Nephron (organoid): Measurements from ENCODE around the gene SBK2.

Source experiments
- H3K27ac Mint-ChIP-seq, 3 experiments: 2 replicates each; pipeline ENCODE4 v1.8.0; 2020; ENCODE audit warnings: mixed read lengths in 3 of 3, mild to moderate bottlenecking in 2 of 3, moderate library complexity in 1 of 3
- H3K27me3 Mint-ChIP-seq: 2 replicates; pipeline ENCODE4 v1.8.0; 2021; ENCODE audit warnings: low read depth, mild to moderate bottlenecking, moderate library complexity, mixed read lengths
- H3K36me3 Mint-ChIP-seq: 2 replicates; pipeline ENCODE4 v1.8.0; 2020; ENCODE audit warnings: low read depth, mixed read lengths
- H3K4me1 Mint-ChIP-seq: 2 replicates; pipeline ENCODE4 v1.8.0; 2020; ENCODE audit warnings: mixed read lengths
- H3K4me3 Mint-ChIP-seq, 3 experiments: 2 replicates each; pipeline ENCODE4 v1.8.0; 2020; ENCODE audit warnings: mild to moderate bottlenecking in 3 of 3, mixed read lengths in 3 of 3, moderate library complexity in 2 of 3
- H3K9me3 Mint-ChIP-seq: 2 replicates; pipeline ENCODE4 v1.8.0; 2020; ENCODE audit warnings: mixed read lengths
- CTCF ChIP-seq, 3 experiments: fragments of 200-600 bp; sonication (generic); IDR thresholded peaks; one replicate each; pipeline ENCODE4 v1.5.0; 2021; ENCODE audit warnings: antibody characterized with exemption in 3 of 3; ENCODE audit not compliant: unreplicated experiment in 3 of 3

Gene SBK2

GRCh38 chr19:55544776-55545439 is 8.0 kb upstream of the SBK2 start:
- H3K27me3 Mint-ChIP-seq: peaks cover 24% of the 10 kb centered on the region
- no peak for TF ChIP-seq CTCF (IDR thresholded peaks at IDR 0.05; ENCODE audit: unreplicated experiment in 3 of 3)
- peak overlapping the region in 1 of 3 experiments; percentile 5 for H3K4me3 Mint-ChIP-seq
- no peaks in the 10 kb centered on the region for H3K36me3 Mint-ChIP-seq
- H3K4me1 Mint-ChIP-seq: peaks cover 32% of the 10 kb centered on the region
- peak overlapping the region in 1 of 3 experiments; percentile 32 for H3K27ac Mint-ChIP-seq
- peaks cover 7% of the 10 kb centered on the region for H3K9me3 Mint-ChIP-seq

GRCh38 chr19:55544014-55544413 is 7.1 kb upstream of the SBK2 start:
- Mint-ChIP-seq H3K9me3 (peaks cover 7% of the 10 kb centered on the region), H3K36me3 (no peaks in the 10 kb centered on the region), H3K27me3 (peaks cover 21% of the 10 kb centered on the region), H3K4me1 (peaks cover 26% of the 10 kb centered on the region), H3K27ac (no peak overlapping the region), H3K4me3 (no peak overlapping the region)
- no peak for TF ChIP-seq CTCF (IDR thresholded peaks at IDR 0.05; ENCODE audit: unreplicated experiment in 3 of 3)

- peaks cover 26% of the 10 kb centered on the region for H3K4me1 Mint-ChIP-seq
- H3K27me3 Mint-ChIP-seq: peaks cover 21% of the 10 kb centered on the region
- H3K27ac Mint-ChIP-seq: peak overlapping the region in 1 of 3 experiments; percentile 59
- H3K9me3 Mint-ChIP-seq: peaks cover 7% of the 10 kb centered on the region
- TF ChIP-seq CTCF (IDR thresholded peaks at IDR 0.05; ENCODE audit: unreplicated experiment in 3 of 3): no peak
- no peak overlapping the region for H3K4me3 Mint-ChIP-seq
- H3K36me3 Mint-ChIP-seq: no peaks in the 10 kb centered on the region
Measured at GRCh38 chr19:55543567-55543966, 6.6 kb upstream of the SBK2 start.

- H3K27me3 Mint-ChIP-seq: peaks cover 13% of the 10 kb centered on the region
- H3K4me1 Mint-ChIP-seq: peaks cover 19% of the 10 kb centered on the region
- H3K27ac Mint-ChIP-seq: no peak overlapping the region
- H3K36me3 Mint-ChIP-seq: no peaks in the 10 kb centered on the region
- no peak for TF ChIP-seq CTCF (IDR thresholded peaks at IDR 0.05; ENCODE audit: unreplicated experiment in 3 of 3)
- H3K9me3 Mint-ChIP-seq: peaks cover 7% of the 10 kb centered on the region
- H3K4me3 Mint-ChIP-seq: no peak overlapping the region
Measured at GRCh38 chr19:55542292-55542855, 5.4 kb upstream of the SBK2 start.

GRCh38 chr19:55541091-55541490 is 4.2 kb upstream of the SBK2 start:
- Mint-ChIP-seq H3K4me3 (no peak overlapping the region), H3K4me1 (peaks cover 16% of the 10 kb centered on the region), H3K27ac (no peak overlapping the region), H3K36me3 (no peaks in the 10 kb centered on the region), H3K9me3 (peaks cover 7% of the 10 kb centered on the region), H3K27me3 (peaks cover 13% of the 10 kb centered on the region)
- TF ChIP-seq CTCF (IDR thresholded peaks at IDR 0.05; ENCODE audit: unreplicated experiment in 3 of 3): no peak

- no peaks in the 10 kb centered on the region for H3K36me3 Mint-ChIP-seq
- H3K27me3 Mint-ChIP-seq: peaks cover 10% of the 10 kb centered on the region
- H3K4me1 Mint-ChIP-seq: peaks cover 13% of the 10 kb centered on the region
- no peak for TF ChIP-seq CTCF (IDR thresholded peaks at IDR 0.05; ENCODE audit: unreplicated experiment in 3 of 3)
- no peak overlapping the region for H3K27ac Mint-ChIP-seq
- H3K9me3 Mint-ChIP-seq: peaks cover 7% of the 10 kb centered on the region
- H3K4me3 Mint-ChIP-seq: no peak overlapping the region
Measured at GRCh38 chr19:55540619-55541018, 3.7 kb upstream of the SBK2 start.
